Stimulated activated CD4-positive, alpha-beta T cell treated with anti-CD3 and anti-CD28 coated beads, Interleukin-1b, Interleukin-23, amount 100 ng/mL, for 48 hours (primary cell): ENCODE data around the gene ABHD12.
"Not testable (repeated sequence)": the region's sequence is repeated elsewhere in the genome, so short reads cannot be mapped to it uniquely, and the experiment has no call there.

ENCODE experiments used
- DNase-seq: peaks from one replicate; pipeline ENCODE4 v3.0.0-alpha.2; 2020

The ABHD12 gene

DNA sequence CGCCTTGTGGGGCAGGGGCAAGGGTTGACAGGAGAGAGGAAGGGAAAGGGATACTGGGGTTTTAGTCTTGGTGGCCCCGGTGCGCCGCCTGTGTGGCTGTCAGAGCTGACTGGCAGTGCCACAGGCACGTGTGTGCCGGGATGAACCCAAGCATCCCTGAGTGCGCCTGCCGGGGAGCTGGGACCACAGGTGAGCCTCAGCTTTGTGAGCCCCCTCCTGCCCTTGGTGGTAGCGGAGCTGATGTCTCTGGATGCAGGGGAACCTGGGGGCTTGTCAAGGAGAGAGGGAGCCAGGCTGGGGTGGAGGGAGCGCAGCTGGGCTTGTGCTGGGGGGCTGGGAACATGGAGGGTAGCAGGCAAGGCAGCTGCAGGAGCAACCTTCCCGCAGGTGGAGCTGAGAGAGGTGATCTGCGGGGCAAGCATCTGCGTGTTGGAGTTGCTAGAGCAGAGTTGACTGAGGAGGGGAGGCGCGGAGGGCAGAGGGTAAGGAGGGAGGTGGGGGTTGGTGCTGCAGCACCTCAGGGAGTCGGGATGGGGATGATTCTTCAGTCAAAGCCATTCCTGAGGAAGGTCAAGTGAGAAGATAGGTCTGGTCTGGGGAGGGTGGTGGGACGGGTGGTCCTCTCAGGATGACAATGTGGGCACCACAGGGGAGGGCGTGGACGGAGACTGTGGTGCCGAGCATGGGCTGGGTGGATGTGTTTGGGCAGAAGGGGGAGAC is 114.7 kb downstream of the ABHD12 start:
- DNase-seq = no peak

DNA sequence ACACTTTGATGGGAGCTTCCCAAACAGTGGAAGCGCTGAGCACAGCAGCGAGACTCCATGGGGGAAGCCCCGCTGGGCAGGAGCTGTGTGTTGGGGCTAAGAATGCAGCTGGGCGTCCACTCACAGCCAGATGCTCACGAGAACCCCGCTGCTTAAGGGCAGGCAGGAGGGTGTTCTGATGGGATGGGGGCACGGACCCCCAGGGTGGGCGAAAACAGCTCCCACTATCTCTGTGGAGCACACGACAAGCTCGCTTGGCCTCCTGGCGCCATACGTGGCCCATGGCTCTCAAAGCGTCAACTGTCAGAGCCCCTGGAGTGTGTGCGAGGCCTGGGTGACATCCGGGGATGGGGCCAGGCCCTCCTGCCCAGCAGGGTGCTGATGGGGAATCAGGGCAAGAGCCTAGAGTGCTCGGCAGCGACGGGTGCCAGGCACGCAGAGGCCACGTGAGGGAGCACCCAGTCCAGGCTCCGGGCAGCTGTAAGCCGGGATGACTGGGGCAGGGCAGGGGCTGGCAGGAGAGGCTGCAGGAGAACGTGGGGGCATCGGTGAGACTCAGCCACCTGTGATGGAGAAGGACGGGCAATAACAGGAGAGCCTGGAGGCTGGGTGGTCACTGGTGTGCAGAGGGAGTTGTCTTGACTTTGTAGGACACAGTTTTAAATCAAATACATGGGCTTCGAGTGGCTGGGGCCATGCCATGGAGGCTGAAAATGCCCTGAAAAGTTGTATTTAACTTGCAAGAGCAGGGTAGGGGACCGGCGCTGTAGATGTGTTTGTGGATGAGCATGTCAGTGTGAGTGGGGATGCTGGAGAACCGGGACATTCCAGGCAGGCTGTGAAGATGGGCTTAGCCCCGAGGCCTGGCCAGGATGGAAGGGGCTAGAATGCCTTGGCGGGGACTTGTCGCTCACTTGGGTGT is 115.5 kb downstream of the ABHD12 start:
- DNase-seq = no peak

DNA sequence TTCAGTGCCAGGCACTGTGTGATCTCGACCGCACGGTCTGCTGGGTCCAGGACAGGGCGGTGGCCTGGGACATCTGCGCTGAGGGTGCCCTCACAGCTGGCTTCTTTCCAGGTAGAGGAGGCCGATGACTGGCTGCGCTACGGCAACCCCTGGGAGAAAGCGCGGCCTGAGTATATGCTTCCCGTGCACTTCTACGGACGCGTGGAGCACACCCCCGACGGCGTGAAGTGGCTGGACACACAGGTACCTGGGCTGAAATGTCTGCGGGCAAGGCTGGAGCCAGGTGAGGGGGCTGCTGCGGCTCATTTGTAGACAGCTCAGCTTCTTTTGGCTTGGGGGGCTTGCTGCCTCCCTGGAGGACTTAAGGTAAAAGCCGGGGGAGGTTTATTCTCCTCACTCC is 116.2 kb downstream of the ABHD12 start:
- no peak for DNase-seq

- no peak for DNase-seq
These were observed 116.9 kb downstream of the ABHD12 start for GRCh38 chr20:25273541-25274358.

DNA sequence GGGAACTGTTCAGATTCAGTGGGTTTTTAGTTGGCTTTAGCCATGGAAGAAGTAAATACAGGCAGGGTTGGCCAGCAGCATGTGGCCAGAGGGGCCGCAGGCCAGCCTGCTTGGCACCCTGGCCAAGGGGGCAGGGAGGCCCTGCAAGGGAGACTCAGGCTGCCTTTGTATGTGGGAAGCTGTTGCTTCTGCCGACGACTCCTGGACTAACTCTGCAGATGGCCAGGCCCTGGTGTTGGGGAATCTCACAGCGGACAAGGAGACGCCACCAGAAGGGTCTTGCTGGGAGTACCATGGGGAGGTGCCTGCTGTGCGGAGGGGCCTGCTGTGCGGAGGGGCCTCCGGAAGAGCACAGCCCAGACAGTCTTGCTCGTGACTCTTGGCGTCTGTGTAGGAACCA is 117.6 kb downstream of the ABHD12 start:
- no peak for DNase-seq

DNA sequence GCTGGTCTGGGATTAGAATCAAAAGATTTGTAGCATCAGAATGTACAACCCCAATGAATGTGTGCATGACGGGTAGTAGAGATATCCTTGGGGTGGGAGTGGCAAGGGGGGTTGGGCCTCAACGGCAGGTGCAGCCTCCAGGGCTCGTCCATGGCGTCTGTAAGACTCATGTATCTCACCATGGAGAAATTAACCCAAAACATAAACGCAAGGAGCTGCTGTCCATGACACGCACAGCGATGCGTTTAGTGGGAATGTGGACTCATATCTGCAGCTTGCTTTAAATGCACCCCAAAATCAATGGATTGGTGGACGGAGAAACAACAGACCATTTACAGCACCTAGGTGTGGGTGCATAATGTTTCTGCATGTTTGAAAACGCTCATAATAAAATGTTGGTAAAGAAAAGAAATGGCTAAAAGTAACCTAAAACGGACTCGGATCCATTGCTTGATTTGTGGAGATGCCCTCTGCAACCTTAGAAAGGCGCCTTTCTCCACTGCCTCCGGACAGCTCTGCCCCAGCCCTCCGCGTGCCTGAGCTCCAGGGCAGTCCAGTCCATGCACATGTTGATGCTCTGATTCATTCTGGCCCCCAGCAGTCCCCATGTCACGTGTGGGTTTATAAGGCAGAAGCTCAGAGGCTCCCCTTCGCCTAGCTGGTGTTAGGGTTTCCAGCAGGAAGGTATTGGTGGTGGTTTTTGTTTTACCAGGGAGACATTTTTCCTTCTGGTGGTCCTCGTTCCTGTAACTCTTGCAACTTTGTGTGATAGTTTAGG is 118.2 kb downstream of the ABHD12 start:
- DNase-seq = no peak

- no peak for DNase-seq
These were observed 119.0 kb downstream of the ABHD12 start for GRCh38 chr20:25271486-25272222.

DNA sequence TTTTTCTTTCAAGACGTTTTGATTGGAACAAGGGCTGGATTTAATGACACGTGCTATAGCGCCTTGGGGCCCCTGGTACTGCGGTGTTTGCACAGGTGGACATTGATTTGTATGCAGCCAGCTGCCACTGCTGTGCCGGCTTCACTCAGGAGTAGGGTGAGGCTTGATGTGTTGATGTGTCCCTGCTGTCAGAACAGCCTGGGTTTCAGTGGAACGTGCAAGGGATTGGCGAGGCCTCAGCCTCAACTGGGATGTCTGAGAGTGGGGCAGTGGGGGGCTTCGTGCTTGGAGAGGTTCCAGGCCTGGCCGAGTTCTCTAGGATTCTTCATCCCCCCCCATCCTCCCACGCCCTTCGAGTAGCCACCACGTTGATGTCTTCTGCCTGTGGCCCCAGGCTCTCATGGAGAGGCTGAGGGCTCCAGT is 119.8 kb downstream of the ABHD12 start:
- DNase-seq = no peak

- no peak for DNase-seq
These were observed 120.8 kb downstream of the ABHD12 start for GRCh38 chr20:25269833-25270170.

GRCh38 chr20:25269057-25269832 is 121.4 kb downstream of the ABHD12 start:
- no peak for DNase-seq

DNA sequence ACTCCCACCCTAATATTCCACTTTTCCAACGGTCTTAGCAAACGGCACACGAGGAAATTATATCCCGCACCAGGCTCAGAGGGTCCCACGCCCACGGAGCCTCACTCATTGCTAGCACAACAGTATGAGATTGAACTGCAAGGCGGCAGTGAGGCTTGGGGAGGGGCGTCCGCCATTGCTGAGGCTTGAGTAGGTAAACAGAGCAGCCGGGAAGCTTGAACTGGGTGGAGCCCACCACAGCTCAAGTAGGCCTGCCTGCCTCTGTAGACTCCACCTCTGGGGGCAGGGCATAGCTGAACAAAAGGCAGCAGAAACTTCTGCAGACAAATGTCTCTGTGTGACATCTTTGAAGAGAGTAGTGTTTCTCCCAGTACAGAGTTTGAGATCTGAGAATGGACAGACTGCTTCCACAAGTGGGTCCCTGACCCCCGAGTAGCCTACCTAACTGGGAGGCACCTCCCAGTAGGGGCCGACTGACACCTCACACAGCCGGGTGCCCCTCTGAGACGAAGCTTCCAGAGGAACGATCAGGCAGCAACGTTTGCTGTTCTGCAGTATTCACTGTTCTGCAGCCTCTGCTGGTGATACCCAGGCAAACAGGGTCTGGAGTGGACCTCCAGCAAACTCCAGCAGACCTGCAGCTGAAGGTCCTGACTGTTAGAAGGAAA is 129.7 kb downstream of the ABHD12 start:
- DNase-seq = not testable (repeated sequence)

DNA sequence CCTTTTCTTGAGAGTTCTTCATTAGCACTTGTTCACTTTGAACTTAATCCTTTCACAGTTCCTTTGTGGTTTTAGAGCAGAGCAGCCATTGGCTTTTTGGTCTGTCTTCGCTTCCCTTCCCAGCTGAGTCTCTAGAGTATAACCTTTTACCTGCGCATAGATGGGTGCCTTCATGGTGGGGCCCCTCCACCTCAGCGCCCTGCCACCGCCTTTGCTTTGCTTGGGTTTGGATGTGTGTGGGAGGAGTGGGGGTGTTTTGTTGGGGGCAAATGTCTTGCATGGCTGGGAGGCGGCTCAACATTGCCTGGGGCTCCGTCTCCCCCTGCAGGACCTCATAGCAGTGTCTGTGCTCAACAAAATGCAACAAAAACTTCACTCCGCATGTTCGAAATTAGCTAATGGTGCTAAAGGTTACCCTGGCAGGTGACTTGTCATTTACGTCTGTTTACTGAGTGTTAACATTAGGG is 130.8 kb downstream of the ABHD12 start:
- no peak for DNase-seq

DNA sequence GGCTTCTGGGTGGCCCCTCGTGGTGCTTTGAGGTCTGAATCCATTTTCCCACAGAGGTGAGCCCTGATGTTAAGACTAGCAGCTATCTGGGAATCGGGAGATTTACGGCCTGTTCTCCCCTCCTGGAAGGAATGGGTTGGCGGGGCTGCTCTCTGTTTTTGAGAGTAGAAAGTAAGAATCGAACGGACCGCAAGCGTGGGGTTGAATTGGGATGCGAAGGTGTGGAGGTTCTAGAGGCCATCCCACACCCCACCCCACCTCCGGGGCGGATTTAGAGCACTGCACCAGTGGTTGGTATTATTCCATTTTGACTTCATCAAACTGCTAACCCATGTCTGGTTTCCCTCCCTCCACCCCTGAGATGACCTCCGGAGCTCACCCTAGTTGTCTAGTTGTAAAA is 131.3 kb downstream of the ABHD12 start:
- no peak for DNase-seq

DNA sequence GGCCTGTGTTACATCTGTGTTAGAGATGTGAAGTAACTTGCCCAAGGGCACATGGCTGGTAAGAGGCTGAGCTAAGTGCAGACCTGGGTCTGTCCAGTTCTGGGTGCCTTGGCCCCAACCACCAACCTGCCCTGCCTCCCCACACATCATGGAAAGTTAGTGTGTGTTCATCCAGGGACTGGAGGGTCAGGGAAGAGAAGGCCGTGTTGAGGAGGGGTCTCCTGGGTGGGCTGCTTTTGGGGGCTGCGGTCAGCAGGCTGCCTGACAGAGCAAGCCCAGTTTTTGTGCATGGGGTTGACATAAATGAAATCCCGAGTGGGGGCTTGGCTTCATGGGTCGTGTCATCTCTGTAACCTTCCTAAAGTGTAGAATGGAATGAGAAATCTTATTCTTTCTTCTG is 131.8 kb downstream of the ABHD12 start:
- no peak for DNase-seq

GRCh38 chr20:25258476-25258805 is 132.2 kb downstream of the ABHD12 start:
- no peak for DNase-seq

GRCh38 chr20:25257756-25258475 is 132.7 kb downstream of the ABHD12 start:
- DNase-seq = no peak

DNA sequence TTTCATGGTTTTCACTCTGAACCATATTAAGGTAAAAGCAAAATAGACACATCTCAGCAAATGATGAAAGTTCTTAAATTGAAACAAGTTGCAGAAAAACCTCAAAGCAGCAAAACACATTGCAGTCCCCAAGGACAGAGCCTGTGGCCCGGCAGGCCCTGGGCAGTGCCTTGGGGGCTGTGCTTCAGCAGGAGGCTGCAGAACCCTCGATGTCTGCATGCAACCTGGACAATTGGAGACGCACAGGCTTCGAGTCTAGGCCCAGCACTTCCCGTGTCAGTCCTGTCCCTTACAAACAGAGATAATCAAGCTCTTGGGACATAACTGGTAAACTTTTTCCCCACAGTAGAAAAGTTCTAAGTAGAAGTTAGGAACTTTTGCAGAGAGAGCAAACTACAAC is 133.5 kb downstream of the ABHD12 start:
- no peak for DNase-seq

DNA sequence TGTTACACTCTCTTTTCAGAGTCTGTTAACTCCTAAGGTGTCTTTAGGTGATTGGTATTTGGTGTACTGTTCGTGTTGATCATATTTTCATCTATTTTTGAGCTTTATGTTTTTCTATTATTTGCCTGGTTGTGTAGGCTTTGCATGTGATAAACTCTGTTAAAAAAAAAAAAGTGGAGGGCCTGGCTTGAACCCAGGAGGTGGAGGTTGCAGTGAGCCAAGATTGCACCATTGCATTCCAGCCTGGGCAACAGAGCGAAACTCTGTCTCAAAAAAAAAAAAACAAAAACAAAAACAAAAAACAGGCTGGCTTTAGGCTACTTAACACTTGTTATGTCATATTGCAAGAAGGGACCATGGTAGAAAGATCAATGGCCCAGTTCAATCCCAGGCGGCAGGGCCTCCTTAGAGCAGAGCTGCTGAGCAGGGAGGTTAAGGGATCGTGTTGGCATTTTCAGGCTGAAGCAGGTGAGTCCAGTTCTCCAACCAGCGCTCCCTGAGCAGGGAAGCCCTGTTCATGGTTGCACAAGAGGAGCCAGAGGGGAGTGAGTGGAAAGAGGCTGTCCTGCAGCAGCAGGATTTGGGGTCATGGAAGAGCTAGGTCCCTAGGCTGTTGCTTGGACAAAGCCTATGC is 134.3 kb downstream of the ABHD12 start:
- no peak for DNase-seq

GRCh38 chr20:25254986-25255680 is 135.5 kb downstream of the ABHD12 start:
- DNase-seq = no peak
